ENCODE results near the gene DACH1.
"Not testable (repeated sequence)": the region's sequence is repeated elsewhere in the genome, so short reads cannot be mapped to it uniquely, and the experiment has no call there.

The DACH1 gene

GRCh38 chr13:71864986-71865873, 1.8 kb downstream of the DACH1 start:
- no peak for DNase-seq

GRCh38 chr13:71864094-71864985, 2.7 kb downstream of the DACH1 start:
- peak; percentile 32 for DNase-seq

GRCh38 chr13:71863254-71863865, 3.6 kb downstream of the DACH1 start:
- DNase-seq = no peak

- no peak for DNase-seq
Observed at GRCh38 chr13:71862459-71862943, 4.5 kb downstream of the DACH1 start.

- no peak for DNase-seq
Observed at GRCh38 chr13:71861769-71862458, 5.1 kb downstream of the DACH1 start.

- DNase-seq = no peak
Observed at GRCh38 chr13:71860547-71861138, 6.4 kb downstream of the DACH1 start.

- DNase-seq = no peak
Observed at GRCh38 chr13:71858647-71859046, 8.4 kb downstream of the DACH1 start.

- no peak for DNase-seq
Observed at GRCh38 chr13:71856548-71857043, 10.4 kb downstream of the DACH1 start.

- DNase-seq = no peak
Observed at GRCh38 chr13:71854401-71854800, 12.6 kb downstream of the DACH1 start.

GRCh38 chr13:71853725-71854124, 13.3 kb downstream of the DACH1 start:
- no peak for DNase-seq

GRCh38 chr13:71852736-71853135, 14.3 kb downstream of the DACH1 start:
- no peak for DNase-seq

GRCh38 chr13:71851498-71852409, 15.2 kb downstream of the DACH1 start:
- no peak for DNase-seq

- no peak for DNase-seq
Observed at GRCh38 chr13:71842003-71842402, 25.0 kb downstream of the DACH1 start.

- DNase-seq = no peak
Observed at GRCh38 chr13:71838842-71839241, 28.2 kb downstream of the DACH1 start.

GRCh38 chr13:71837582-71837981, 29.4 kb downstream of the DACH1 start:
- not testable (repeated sequence) for DNase-seq

- no peak for DNase-seq
Observed at GRCh38 chr13:71831716-71832115, 35.3 kb downstream of the DACH1 start.

GRCh38 chr13:71830736-71831135, 36.3 kb downstream of the DACH1 start:
- DNase-seq = no peak

GRCh38 chr13:71830323-71830722, 36.7 kb downstream of the DACH1 start:
- no peak for DNase-seq

GRCh38 chr13:71829547-71829946, 37.5 kb downstream of the DACH1 start:
- no peak for DNase-seq

- no peak for DNase-seq
Observed at GRCh38 chr13:71828564-71828963, 38.4 kb downstream of the DACH1 start.

- DNase-seq = peak; percentile 61
Observed at GRCh38 chr13:71828117-71828516, 38.9 kb downstream of the DACH1 start.
